HEK293 (cell line): ENCODE results near the gene SPATA33.

Source experiments
- CTCF ChIA-PET: fragments of 350-600 bp; formaldehyde crosslinking; extraction: SDS; loops from one replicate; lab custom pipeline; 2021; ENCODE audit warnings: antibody characterized with exemption; lab: Yijun Ruan, JAX
- POLR2A ChIA-PET: fragments of 300-600 bp; formaldehyde crosslinking; extraction: SDS; loops from one replicate; lab custom pipeline; 2020; ENCODE audit warnings: antibody characterized with exemption, inconsistent platforms; lab: Yijun Ruan, JAX
- H3K27ac ChIP-seq: fragments of 200-500 bp; sonication (Bioruptor generic); 2 replicates; pipeline ENCODE4 v1.5.1; 2014; ENCODE audit warnings: low read depth, low read length, control low read depth, inconsistent platforms; ENCODE audit errors: extremely low read depth
- H3K36me3 ChIP-seq, 2 experiments: fragments of 200-500 bp in 1 of 2; sonication (Bioruptor generic) in 1 of 2; 1 replicate in 1 of 2; 2 replicates in 1 of 2; pipeline ENCODE4 v1.5.1; 2014 to 2017; ENCODE audit warnings: inconsistent platforms in 2 of 2, low read length in 2 of 2; ENCODE audit not compliant: control insufficient read depth in 2 of 2, insufficient read depth in 1 of 2
- H3K4me1 ChIP-seq: fragments of 200-500 bp; sonication (Bioruptor generic); 2 replicates; pipeline ENCODE4 v1.5.1; 2014; ENCODE audit warnings: mild to moderate bottlenecking, low read length, inconsistent platforms; ENCODE audit not compliant: control insufficient read depth, insufficient read depth
- H3K4me3 ChIP-seq: 2 replicates; pipeline ENCODE4 v1.5.1; 2011; ENCODE audit warnings: low read depth, mild to moderate bottlenecking, control low read depth, low read length, moderate library complexity
- H3K9me3 ChIP-seq: fragments of 200-500 bp; sonication (Bioruptor generic); 2 replicates; pipeline ENCODE4 v1.5.1; 2014; ENCODE audit warnings: low read depth, low read length, inconsistent platforms; ENCODE audit not compliant: control insufficient read depth, insufficient read depth
- GLI4 ChIP-seq: fragments of 450-650 bp; formaldehyde crosslinking; IDR thresholded peaks from 2 replicates; pipeline ENCODE4 v1.5.1; 2016; ENCODE audit warnings: missing biosample characterization, missing genetic modification characterization
- HOXC10 ChIP-seq: sonication (generic); formaldehyde crosslinking; IDR thresholded peaks from 2 replicates; pipeline ENCODE4 v1.8.1; 2023; ENCODE audit warnings: mild to moderate bottlenecking, missing genetic modification reagents
- OSR2 ChIP-seq: fragments of 450-650 bp; formaldehyde crosslinking; IDR thresholded peaks from 2 replicates; pipeline ENCODE4 v1.5.1; 2016; ENCODE audit warnings: missing biosample characterization, missing genetic modification characterization
- PATZ1 ChIP-seq: fragments of 450-650 bp; formaldehyde crosslinking; IDR thresholded peaks from 2 replicates; pipeline ENCODE4 v1.5.1; 2016; ENCODE audit warnings: missing biosample characterization, missing genetic modification characterization
- PRDM2 ChIP-seq: fragments of 450-650 bp; formaldehyde crosslinking; IDR thresholded peaks from 2 replicates; pipeline ENCODE4 v1.5.1; 2016; ENCODE audit warnings: missing biosample characterization, missing genetic modification characterization, borderline replicate concordance
- RBAK ChIP-seq: fragments of 450-650 bp; formaldehyde crosslinking; IDR thresholded peaks from 2 replicates; pipeline ENCODE4 v1.5.1; 2016; ENCODE audit warnings: missing biosample characterization, missing genetic modification characterization
- SP2 ChIP-seq: fragments of 450-650 bp; formaldehyde crosslinking; IDR thresholded peaks from 2 replicates; pipeline ENCODE4 v1.5.1; 2016; ENCODE audit warnings: missing biosample characterization, missing genetic modification characterization
- YY1 ChIP-seq: fragments of 450-650 bp; formaldehyde crosslinking; IDR thresholded peaks from 2 replicates; pipeline ENCODE4 v1.5.1; 2018; ENCODE audit warnings: missing biosample characterization, missing genetic modification characterization
- ZEB2 ChIP-seq: fragments of 450-650 bp; formaldehyde crosslinking; IDR thresholded peaks from 2 replicates; pipeline ENCODE4 v1.5.1; 2016; ENCODE audit warnings: missing biosample characterization, missing genetic modification characterization
- ZNF114 ChIP-seq: fragments of 450-650 bp; formaldehyde crosslinking; IDR thresholded peaks from 2 replicates; pipeline ENCODE4 v1.5.0; 2017; ENCODE audit warnings: missing biosample characterization, missing genetic modification characterization
- ZNF26 ChIP-seq: fragments of 450-650 bp; formaldehyde crosslinking; IDR thresholded peaks from 2 replicates; pipeline ENCODE4 v1.5.1; 2016; ENCODE audit warnings: missing biosample characterization, missing genetic modification characterization
- ZNF311 ChIP-seq: fragments of 450-650 bp; formaldehyde crosslinking; IDR thresholded peaks from 2 replicates; pipeline ENCODE4 v1.5.1; 2017; ENCODE audit warnings: missing biosample characterization, missing genetic modification characterization, borderline replicate concordance
- ZNF37A ChIP-seq: fragments of 450-650 bp; IDR thresholded peaks from 2 replicates; pipeline ENCODE4 v1.5.1; 2018; ENCODE audit warnings: missing biosample characterization, missing genetic modification characterization
- ZNF514 ChIP-seq: fragments of 450-650 bp; formaldehyde crosslinking; IDR thresholded peaks from 2 replicates; pipeline ENCODE4 v1.5.1; 2016; ENCODE audit warnings: missing biosample characterization, missing genetic modification characterization
- ZNF560 ChIP-seq: fragments of 450-650 bp; formaldehyde crosslinking; IDR thresholded peaks from 2 replicates; pipeline ENCODE4 v1.5.1; 2017; ENCODE audit warnings: missing biosample characterization, missing genetic modification characterization, borderline replicate concordance
- ZNF639 ChIP-seq: fragments of 450-650 bp; formaldehyde crosslinking; IDR thresholded peaks from 2 replicates; pipeline ENCODE4 v1.5.1; 2016; ENCODE audit warnings: missing biosample characterization, missing genetic modification characterization

Gene SPATA33

GRCh38 chr16:89637379-89637778 is 20.3 kb upstream of the SPATA33 start:
- Histone ChIP-seq H3K36me3 (no peaks in the 10 kb centered on the region), H3K4me3 (no peak overlapping the region), H3K9me3 (no peaks in the 10 kb centered on the region)
- POLR2A ChIA-PET: no interaction called here
- no peak for TF ChIP-seq PATZ1 (tag by site-specific recombination)
- TF ChIP-seq ZNF514 (tag by site-specific recombination): no peak
- TF ChIP-seq SP2 (tag by site-specific recombination): 0 out of 2 replicates have a peak, but pooled peaks have one; percentile 3
- TF ChIP-seq, all 188 proteins: peak for 1
- CTCF ChIA-PET: no interaction called here
- Histone ChIP-seq H3K27ac (no peak overlapping the region), H3K4me1 (no peaks in the 10 kb centered on the region)

GRCh38 chr16:89638455-89638854 is 19.2 kb upstream of the SPATA33 start:
- ChIA-PET POLR2A (no interaction called here), CTCF (no interaction called here)
- TF ChIP-seq RBAK (tag by site-specific recombination) (no peak), ZNF26 (tag by site-specific recombination) (no peak), ZNF311 (tag by site-specific recombination) (no peak), HOXC10 (CRISPR knock-in tag) (no peak), OSR2 (no peak), ZNF37A (tag by site-specific recombination) (no peak), ZNF560 (no peak), YY1 (no peak), GLI4 (tag by site-specific recombination) (no peak), ZNF114 (no peak), ZNF639 (tag by site-specific recombination) (no peak), PRDM2 (no peak), ZEB2 (tag by site-specific recombination) (no peak)
- Histone ChIP-seq H3K9me3 (no peaks in the 10 kb centered on the region), H3K27ac (no peak overlapping the region), H3K4me3 (no peak overlapping the region), H3K36me3 (no peaks in the 10 kb centered on the region; a peak in 1 of 3 replicates), H3K4me1 (no peaks in the 10 kb centered on the region)
